Gastroesophageal sphincter (tissue), 4 donors: ENCODE results near the gene XG. TPM values are rescaled to one million over a fixed set of nuclear protein-coding genes. Genes with fewer than 3 reads are reported as not detected.
"Not testable (repeated sequence)": the region's sequence is repeated elsewhere in the genome, so short reads cannot be mapped to it uniquely, and the experiment has no call there.

ENCODE experiments used
- ATAC-seq: fragments of 150-250 bp; one replicate; pipeline ENCODE4 v1.9.1; 2016; ENCODE audit warnings: mild to moderate bottlenecking, moderate library complexity
- H3K27ac ChIP-seq, 4 donors: fragments of 200-600 bp; sonication (generic) in 3 of 4; 1 replicate in 3 of 4; 2 replicates in 1 of 4; pipeline ENCODE4 v1.5.1; 2016 to 2019
- H3K27me3 ChIP-seq: fragments of 200-600 bp; sonication (generic); one replicate; pipeline ENCODE4 v1.5.1; 2019
- H3K36me3 ChIP-seq, 2 donors: fragments of 200-600 bp; sonication (generic); one replicate each; pipeline ENCODE4 v1.5.1; 2019; ENCODE audit warnings: control low read depth in 1 of 2
- H3K4me1 ChIP-seq, 3 donors: fragments of 200-600 bp; sonication (generic); 1 replicate in 2 of 3; 2 replicates in 1 of 3; pipeline ENCODE4 v1.5.1; 2016 to 2019; ENCODE audit warnings: control low read depth in 2 of 3
- H3K4me3 ChIP-seq, 2 donors: fragments of 200-600 bp; sonication (generic); one replicate each; pipeline ENCODE4 v1.5.1; 2019; ENCODE audit warnings: mild to moderate bottlenecking in 1 of 2, moderate library complexity in 1 of 2
- H3K9me3 ChIP-seq, 3 donors: fragments of 200-600 bp; sonication (generic); one replicate each; pipeline ENCODE4 v1.5.1; 2017 to 2019; ENCODE audit warnings: control low read depth in 2 of 3
- EP300 ChIP-seq: sonication (generic); formaldehyde crosslinking; IDR thresholded peaks from one replicate; pipeline ENCODE4 v1.6.1; 2017; ENCODE audit warnings: antibody characterized with exemption, mild to moderate bottlenecking
- POLR2A ChIP-seq, 2 donors: fragments of 450-650 bp; IDR thresholded peaks; one replicate each; pipeline ENCODE4 v1.6.1; 2017; ENCODE audit warnings: antibody characterized with exemption in 2 of 2, mild to moderate bottlenecking in 2 of 2, moderate library complexity in 1 of 2
- POLR2AphosphoS5 ChIP-seq: sonication (generic); formaldehyde crosslinking; IDR thresholded peaks from one replicate; pipeline ENCODE4 v1.6.1; 2017; ENCODE audit warnings: antibody characterized with exemption
- WGBS, 2 donors: methylation state at CpG; one replicate each; pipeline ENCODE4 v1.1.5; 2018; ENCODE audit warnings: low coverage in 1 of 2; 5-methylcytosine and 5-hydroxymethylcytosine counted together
- total RNA-seq, 4 donors: library from RNA; depleted of rRNA; stranded (reverse); fragments of >200 nt; gene quantifications; one replicate each; pipeline ENCODE4 v1.1.0, GENCODE V29; 2016
- TF ChIP-seq, protein P1 (sequence below), 4 experiments: fragments of 200-600 bp in 2 of 4; fragments of 450-650 bp in 2 of 4; sonication (generic) in 1 of 4; IDR thresholded peaks; one replicate each; pipeline ENCODE4 v1.5.1; 2017 to 2019; ENCODE audit warnings: antibody characterized with exemption in 4 of 4, mild to moderate bottlenecking in 2 of 4, moderate library complexity in 2 of 4

The XG gene
- total RNA-seq, 4 donors from 2014 or later: 0.19 to 0.67 (median 0.47) TPM; not detected in 1

DNA sequence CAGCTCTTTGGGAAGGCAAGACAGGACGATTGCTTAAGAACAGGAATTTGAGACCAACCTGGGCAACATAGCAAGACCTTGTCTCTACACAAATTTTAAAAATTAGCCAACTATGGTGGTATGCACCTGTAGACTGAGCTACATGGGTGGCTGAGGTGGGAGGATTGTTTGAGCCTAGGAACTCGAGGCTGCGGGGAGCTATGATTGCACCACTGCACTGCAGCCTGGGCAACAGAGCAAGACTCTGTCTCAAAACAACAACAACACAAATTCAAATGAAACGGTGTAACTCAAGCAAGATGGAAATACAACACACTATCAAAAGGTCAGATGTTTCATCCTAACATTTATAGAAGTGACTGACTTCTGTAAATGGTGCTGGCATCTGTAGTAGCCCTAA lies 37.1 kb downstream of the XG start:
- TF ChIP-seq POLR2A (IDR thresholded peaks at IDR 0.05) (no peak), POLR2AphosphoS5 (no peak), EP300 (no peak)
- TF ChIP-seq, protein P1, sequence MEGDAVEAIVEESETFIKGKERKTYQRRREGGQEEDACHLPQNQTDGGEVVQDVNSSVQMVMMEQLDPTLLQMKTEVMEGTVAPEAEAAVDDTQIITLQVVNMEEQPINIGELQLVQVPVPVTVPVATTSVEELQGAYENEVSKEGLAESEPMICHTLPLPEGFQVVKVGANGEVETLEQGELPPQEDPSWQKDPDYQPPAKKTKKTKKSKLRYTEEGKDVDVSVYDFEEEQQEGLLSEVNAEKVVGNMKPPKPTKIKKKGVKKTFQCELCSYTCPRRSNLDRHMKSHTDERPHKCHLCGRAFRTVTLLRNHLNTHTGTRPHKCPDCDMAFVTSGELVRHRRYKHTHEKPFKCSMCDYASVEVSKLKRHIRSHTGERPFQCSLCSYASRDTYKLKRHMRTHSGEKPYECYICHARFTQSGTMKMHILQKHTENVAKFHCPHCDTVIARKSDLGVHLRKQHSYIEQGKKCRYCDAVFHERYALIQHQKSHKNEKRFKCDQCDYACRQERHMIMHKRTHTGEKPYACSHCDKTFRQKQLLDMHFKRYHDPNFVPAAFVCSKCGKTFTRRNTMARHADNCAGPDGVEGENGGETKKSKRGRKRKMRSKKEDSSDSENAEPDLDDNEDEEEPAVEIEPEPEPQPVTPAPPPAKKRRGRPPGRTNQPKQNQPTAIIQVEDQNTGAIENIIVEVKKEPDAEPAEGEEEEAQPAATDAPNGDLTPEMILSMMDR (IDR thresholded peaks at IDR 0.05): no peak
- H3K36me3 ChIP-seq: no peaks in the 10 kb centered on the region

GRCh38 chrX:2789569-2789968 lies 37.7 kb downstream of the XG start:
- Histone ChIP-seq H3K4me1 (no peaks in the 10 kb centered on the region), H3K36me3 (no peaks in the 10 kb centered on the region), H3K9me3 (no peaks in the 10 kb centered on the region), H3K27ac (no peak overlapping the region), H3K27me3 (no peaks in the 10 kb centered on the region), H3K4me3 (no peak overlapping the region)
- WGBS, 2 donors: 71 to 75% methylated on average over 1 to 3 of the region's 3 CpGs
- no peak for TF ChIP-seq EP300
- TF ChIP-seq, protein P1 (IDR thresholded peaks at IDR 0.05): no peak
- no peak for TF ChIP-seq POLR2AphosphoS5
- TF ChIP-seq POLR2A (IDR thresholded peaks at IDR 0.05): no peak
- no peak for ATAC-seq

More for the DNA sequence above, 37.1 kb downstream of the XG start:
- ATAC-seq: no peak
- H3K9me3 ChIP-seq: no peaks in the 10 kb centered on the region
- H3K4me1 ChIP-seq: no peaks in the 10 kb centered on the region
- WGBS, 2 donors: 61 to 67% methylated on average over 2 to 4 of the region's 4 CpGs
- no peaks in the 10 kb centered on the region for H3K27me3 ChIP-seq
- no peak overlapping the region for H3K27ac ChIP-seq
- no peak overlapping the region for H3K4me3 ChIP-seq

DNA sequence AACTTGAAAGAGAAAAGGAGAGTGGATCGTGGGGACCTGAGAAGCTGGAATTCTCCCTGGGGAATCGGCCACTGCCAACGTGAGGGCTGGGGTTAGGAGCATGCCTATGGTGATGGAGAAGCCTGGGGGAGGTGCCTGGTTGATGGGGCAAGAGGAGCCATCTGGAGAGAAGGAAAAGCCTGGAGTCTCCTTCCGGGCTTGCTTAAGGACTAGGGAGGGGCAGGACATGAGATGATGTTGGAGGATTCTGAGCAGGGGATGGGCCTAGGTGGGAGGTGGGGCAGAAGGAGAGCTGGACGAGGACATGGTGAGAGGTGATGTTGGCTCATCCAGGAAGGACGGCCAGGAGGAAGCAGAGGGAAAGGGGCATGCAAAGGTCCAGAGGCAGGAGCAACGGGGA lies 41.9 kb downstream of the XG start:
- TF ChIP-seq POLR2AphosphoS5 (no peak), EP300 (no peak), POLR2A (IDR thresholded peaks at IDR 0.05) (no peak)
- TF ChIP-seq, protein P1 (IDR thresholded peaks at IDR 0.05): no peak
- Histone ChIP-seq H3K27me3 (no peaks in the 10 kb centered on the region), H3K4me3 (no peak overlapping the region), H3K36me3 (no peaks in the 10 kb centered on the region), H3K27ac (no peak overlapping the region), H3K4me1 (no peaks in the 10 kb centered on the region), H3K9me3 (no peaks in the 10 kb centered on the region)
- ATAC-seq: no peak
- 43% methylated on average over 3 to 4 of the region's 7 CpGs for WGBS, 2 donors

GRCh38 chrX:2794336-2794735 lies 42.5 kb downstream of the XG start:
- no peak for TF ChIP-seq POLR2AphosphoS5
- no peak overlapping the region for H3K4me3 ChIP-seq
- no peaks in the 10 kb centered on the region for H3K27me3 ChIP-seq
- H3K27ac ChIP-seq: no peak overlapping the region
- H3K36me3 ChIP-seq: no peaks in the 10 kb centered on the region
- H3K9me3 ChIP-seq: no peaks in the 10 kb centered on the region
- H3K4me1 ChIP-seq: no peaks in the 10 kb centered on the region
- ATAC-seq: no peak
- WGBS, 2 donors: 100% methylated on average over 4 of the region's 19 CpGs; no CpG with 5 or more reads in 1 of the 2 donors

DNA sequence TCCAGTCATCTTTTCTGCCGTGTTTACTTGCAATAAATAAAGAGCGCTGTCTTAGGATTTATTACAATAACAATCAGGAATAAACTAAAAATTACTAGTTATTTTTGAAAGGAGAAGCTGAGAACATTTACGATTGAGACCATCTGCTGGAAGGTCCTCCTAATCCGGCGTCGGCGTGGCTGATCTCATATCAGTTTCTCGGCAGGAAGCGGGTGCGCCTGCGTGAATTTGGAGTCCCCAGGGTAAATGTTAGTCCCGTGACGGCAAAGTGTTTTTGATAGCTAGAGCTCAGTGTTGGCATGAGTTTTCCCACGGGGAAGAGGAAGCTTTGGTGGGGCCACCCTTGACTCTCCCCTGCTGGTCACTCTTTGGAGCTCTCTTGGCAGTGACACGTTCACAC lies 45.0 kb downstream of the XG start:
- not testable (repeated sequence) for H3K27me3 ChIP-seq, H3K36me3 ChIP-seq, H3K9me3 ChIP-seq, H3K4me1 ChIP-seq, H3K4me3 ChIP-seq, H3K27ac ChIP-seq, ATAC-seq
- 69 to 78% methylated on average over 11 to 12 of the region's 15 CpGs for WGBS, 2 donors

GRCh38 chrX:2799369-2799768 lies 47.5 kb downstream of the XG start:
- no peak overlapping the region for H3K27ac ChIP-seq
- ATAC-seq: no peak
- no peak overlapping the region for H3K4me3 ChIP-seq
- H3K4me1 ChIP-seq: no peaks in the 10 kb centered on the region
- TF ChIP-seq EP300: no peak
- no peaks in the 10 kb centered on the region for H3K36me3 ChIP-seq
- WGBS, 2 donors: 58 to 70% methylated on average over 3 to 4 of the region's 4 CpGs
- H3K27me3 ChIP-seq: no peaks in the 10 kb centered on the region
- H3K9me3 ChIP-seq: no peaks in the 10 kb centered on the region

GRCh38 chrX:2799980-2800379 lies 48.1 kb downstream of the XG start:
- not testable (repeated sequence) for H3K27me3 ChIP-seq, H3K4me3 ChIP-seq, H3K27ac ChIP-seq, H3K9me3 ChIP-seq, H3K36me3 ChIP-seq, ATAC-seq, H3K4me1 ChIP-seq
- WGBS, 2 donors: 45% methylated on average over 2 of the region's 5 CpGs; no CpG with 5 or more reads in 1 of the 2 donors
